Heart left ventricle (tissue), 16 donors: ENCODE results near the gene RAB11FIP4. TPM values are rescaled to one million over a fixed set of nuclear protein-coding genes. Genes with fewer than 3 reads are reported as not detected.
A peak's percentile ranks its signal among the peaks of the same experiment; 100 is the strongest.

Source experiments
- ATAC-seq, 4 donors: fragments of 200-7000 bp; cut with Tn5 transposase; one replicate each; pipeline ENCODE4 v1.9.1; 2020 to 2022; ENCODE audit warnings: moderate library complexity in 4 of 4, mild to moderate bottlenecking in 3 of 4, moderate number of reproducible peaks in 1 of 4
- DNase-seq, 5 donors: peaks; one replicate each; pipeline ENCODE4 v3.0.0-alpha.2; 2020
- H3K27ac ChIP-seq, 12 donors: fragments of 200-600 bp; sonication (generic) in 4 of 12; one replicate each; pipeline versions ENCODE4 v1.5.0 to v1.8.0; 2016 to 2022; ENCODE audit warnings: mild to moderate bottlenecking in 2 of 12
- H3K27me3 ChIP-seq, 9 donors: fragments of 200-600 bp; sonication (generic) in 2 of 9; one replicate each; pipeline versions ENCODE4 v1.5.1 to v1.8.0; 2016 to 2022; ENCODE audit warnings: mild to moderate bottlenecking in 3 of 9
- H3K36me3 ChIP-seq, 9 donors: fragments of 200-600 bp; sonication (generic) in 2 of 9; one replicate each; pipeline versions ENCODE4 v1.5.0 to v1.8.0; 2018 to 2022; ENCODE audit warnings: mild to moderate bottlenecking in 2 of 9
- H3K4me1 ChIP-seq, 12 donors: fragments of 200-600 bp; sonication (generic) in 4 of 12; one replicate each; pipeline versions ENCODE4 v1.5.0 to v1.8.0; 2016 to 2022; ENCODE audit warnings: mild to moderate bottlenecking in 3 of 12
- H3K4me3 ChIP-seq, 12 donors: fragments of 200-600 bp; sonication (generic) in 4 of 12; one replicate each; pipeline versions ENCODE4 v1.5.0 to v1.8.0; 2017 to 2022; ENCODE audit warnings: mild to moderate bottlenecking in 9 of 12, moderate library complexity in 4 of 12
- H3K9me3 ChIP-seq, 12 donors: fragments of 200-600 bp; sonication (generic) in 4 of 12; one replicate each; pipeline versions ENCODE4 v1.5.0 to v1.8.0; 2016 to 2022; ENCODE audit warnings: mild to moderate bottlenecking in 1 of 12
- POLR2A ChIP-seq, 2 donors: fragments of 450-650 bp; IDR thresholded peaks; one replicate each; pipeline ENCODE4 v1.6.1; 2017; ENCODE audit warnings: antibody characterized with exemption in 2 of 2, mild to moderate bottlenecking in 2 of 2, moderate library complexity in 2 of 2
- WGBS, 4 donors: extraction: QIAGEN DNeasy Blood & Tissue Kit in 2 of 4; methylation state at CpG; one replicate each; pipeline versions ENCODE4 v1.1.5 to v1.1.7; 2013 to 2018; 5-methylcytosine and 5-hydroxymethylcytosine counted together
- intact Hi-C, 10 donors: fragments of 100-400 bp; cut with DNase I; formaldehyde crosslinking; loops; one replicate each; pipeline versions ENCODE4 v1.11.1 to v1.14.2; 2022
- polyA plus RNA-seq, 2 donors: library from polyadenylated mRNA; stranded (reverse); fragments of 200-250 nt; gene quantifications; one replicate each; pipeline ENCODE4 v1.2.3, GENCODE V29; 2013
- total RNA-seq, 9 donors: library from RNA; depleted of rRNA in 2 of 9; stranded (reverse); fragments of >200 nt in 2 of 9; fragmentation: NEBNext Ultra II Directional in 3 of 9; extraction: Animal tissue kit (Norgen Biotek cat#: 25700) in 3 of 9; gene quantifications; one replicate each; pipeline versions ENCODE4 v1.1.0 to v1.2.4, GENCODE V29; 2016 to 2023
- TF ChIP-seq, protein P1 (sequence below), 12 donors: fragments of 200-600 bp; sonication (generic) in 4 of 12; IDR thresholded peaks; one replicate each; pipeline versions ENCODE4 v1.5.0 to v1.8.0; 2018 to 2022; ENCODE audit warnings: antibody characterized with exemption in 12 of 12, mild to moderate bottlenecking in 5 of 12
- donor health status: ischemic (EF 13 %, LVEDD 7.1; RV severe dilation, severe dysfunction).
- donor health status: healthy with polysubstance abuse.
- donor health status: DM: no; HTN: yes; CAD: no.
- donor health status: DM: no; HTN: no; CAD: no.
- donor health status: ischemic (EF 25% LVEDD 6.9; RV normal size, moderate dysfunction).
- donor health status: ischemic (EF 25% LVEDD 5.7; RV mildly dilated, moderate dysfunction).
- donor health status: healthy.
- donor health status: DM: yes; HTN: yes; CAD: no.
- donor health status: ischemic (EF 35%, LVEDD 5.7; RV mildly dilated, moderate dysfunction).
- donor health status: nonischemic (EF 11% LVEDD 7.7; RV severe dilation, severe dysfunction).
- donor health status: DM: yes; HTN: yes; CAD: no.
- donor health status: PGD.
- donor health status: ischemic (EF 29% LVEDD 5.4; RV normal size, mild dysfunction).
- donor health status: nonischemic (EF 23%, LVEDD 6.1; RV moderate dilation, normal function).

The RAB11FIP4 gene
- total and polyA plus RNA-seq, 11 donors, result 1.5 to 13.7 (median 8.3) TPM

DNA sequence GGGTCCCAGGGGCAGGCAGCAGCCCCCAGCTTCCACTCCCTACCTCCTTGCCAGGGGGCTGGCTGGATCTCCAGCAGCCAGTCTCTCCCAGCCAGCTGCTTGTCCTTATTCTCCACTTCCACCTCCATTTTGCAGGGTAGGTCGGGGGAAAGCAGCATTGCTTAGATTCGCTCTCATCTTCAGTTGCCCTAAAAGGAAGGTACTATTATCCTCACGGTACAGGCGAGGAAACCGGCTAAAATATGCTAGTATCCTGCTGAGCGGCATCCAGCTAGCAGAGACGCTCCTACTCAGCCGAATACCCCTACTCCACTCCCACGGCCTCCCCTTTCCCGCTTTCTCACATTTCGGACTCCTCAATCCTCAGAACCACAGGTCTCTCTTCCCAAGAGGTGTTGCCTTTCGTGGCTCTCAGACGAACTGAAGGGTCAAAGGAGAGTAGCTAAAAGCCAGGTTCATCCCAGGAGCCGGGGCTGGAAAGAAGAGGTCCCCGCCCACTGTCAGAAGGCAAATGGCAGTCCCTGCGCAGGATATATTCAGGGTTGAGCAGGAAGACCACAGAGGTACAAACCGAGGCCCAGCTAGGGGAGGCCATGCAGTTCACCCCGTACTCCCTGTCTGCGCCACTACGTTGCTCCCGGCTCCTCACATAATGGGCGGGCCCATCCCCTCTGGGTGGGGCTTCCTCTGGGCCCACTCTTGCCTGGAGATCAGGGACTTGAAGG lies 1.7 kb upstream of the RAB11FIP4 start:
- no peaks in the 10 kb centered on the region for H3K9me3 ChIP-seq
- peaks cover 9 to 46% (median 34%) of the 10 kb centered on the region in 9 donors for H3K27me3 ChIP-seq
- peak in 1 of 5 donors; percentile 8 for DNase-seq
- ATAC-seq, result no peak
- no peak overlapping the region for H3K27ac ChIP-seq
- no peak overlapping the region for H3K4me3 ChIP-seq
- H3K36me3 ChIP-seq, result no peaks in the 10 kb centered on the region
- WGBS, 4 donors, result 63 to 71% (median 68%) methylated on average over 22 of the region's 22 CpGs
- peaks cover 0 to 18% (median 7%) of the 10 kb centered on the region in 12 donors for H3K4me1 ChIP-seq
- TF ChIP-seq POLR2A (IDR thresholded peaks at IDR 0.05), result no peak
- TF ChIP-seq, protein P1, sequence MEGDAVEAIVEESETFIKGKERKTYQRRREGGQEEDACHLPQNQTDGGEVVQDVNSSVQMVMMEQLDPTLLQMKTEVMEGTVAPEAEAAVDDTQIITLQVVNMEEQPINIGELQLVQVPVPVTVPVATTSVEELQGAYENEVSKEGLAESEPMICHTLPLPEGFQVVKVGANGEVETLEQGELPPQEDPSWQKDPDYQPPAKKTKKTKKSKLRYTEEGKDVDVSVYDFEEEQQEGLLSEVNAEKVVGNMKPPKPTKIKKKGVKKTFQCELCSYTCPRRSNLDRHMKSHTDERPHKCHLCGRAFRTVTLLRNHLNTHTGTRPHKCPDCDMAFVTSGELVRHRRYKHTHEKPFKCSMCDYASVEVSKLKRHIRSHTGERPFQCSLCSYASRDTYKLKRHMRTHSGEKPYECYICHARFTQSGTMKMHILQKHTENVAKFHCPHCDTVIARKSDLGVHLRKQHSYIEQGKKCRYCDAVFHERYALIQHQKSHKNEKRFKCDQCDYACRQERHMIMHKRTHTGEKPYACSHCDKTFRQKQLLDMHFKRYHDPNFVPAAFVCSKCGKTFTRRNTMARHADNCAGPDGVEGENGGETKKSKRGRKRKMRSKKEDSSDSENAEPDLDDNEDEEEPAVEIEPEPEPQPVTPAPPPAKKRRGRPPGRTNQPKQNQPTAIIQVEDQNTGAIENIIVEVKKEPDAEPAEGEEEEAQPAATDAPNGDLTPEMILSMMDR (IDR thresholded peaks at IDR 0.05), result peak in 1 of 12 donors; percentile 27
- intact Hi-C loops, result loop anchor here in 6 of 10 donors (1.0 to 5.0 kb wide), 4 partner anchors 132 to 137 kb away; no protein-coding TSS in a partner anchor

DNA sequence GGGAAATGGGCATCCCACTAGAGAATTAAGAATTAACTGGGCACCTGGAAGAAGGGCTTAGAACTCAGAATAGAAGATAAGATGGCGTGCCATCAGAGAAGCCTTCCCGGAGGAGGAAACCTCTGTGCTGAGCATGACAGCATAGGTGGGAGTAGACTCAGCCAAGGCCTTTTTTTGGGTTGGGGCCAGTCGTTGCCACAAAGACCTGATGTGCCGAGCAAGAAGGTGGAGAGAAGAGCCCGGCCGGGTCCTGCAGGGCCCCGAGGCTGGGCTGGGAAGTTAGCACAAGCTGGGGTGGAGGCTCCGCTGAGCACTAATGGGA lies 1.1 kb upstream of the RAB11FIP4 start:
- H3K27me3 ChIP-seq, result peaks cover 9 to 46% (median 34%) of the 10 kb centered on the region in 9 donors
- TF ChIP-seq POLR2A (IDR thresholded peaks at IDR 0.05), result no peak
- TF ChIP-seq, protein P1 (IDR thresholded peaks at IDR 0.05), result no peak

DNA sequence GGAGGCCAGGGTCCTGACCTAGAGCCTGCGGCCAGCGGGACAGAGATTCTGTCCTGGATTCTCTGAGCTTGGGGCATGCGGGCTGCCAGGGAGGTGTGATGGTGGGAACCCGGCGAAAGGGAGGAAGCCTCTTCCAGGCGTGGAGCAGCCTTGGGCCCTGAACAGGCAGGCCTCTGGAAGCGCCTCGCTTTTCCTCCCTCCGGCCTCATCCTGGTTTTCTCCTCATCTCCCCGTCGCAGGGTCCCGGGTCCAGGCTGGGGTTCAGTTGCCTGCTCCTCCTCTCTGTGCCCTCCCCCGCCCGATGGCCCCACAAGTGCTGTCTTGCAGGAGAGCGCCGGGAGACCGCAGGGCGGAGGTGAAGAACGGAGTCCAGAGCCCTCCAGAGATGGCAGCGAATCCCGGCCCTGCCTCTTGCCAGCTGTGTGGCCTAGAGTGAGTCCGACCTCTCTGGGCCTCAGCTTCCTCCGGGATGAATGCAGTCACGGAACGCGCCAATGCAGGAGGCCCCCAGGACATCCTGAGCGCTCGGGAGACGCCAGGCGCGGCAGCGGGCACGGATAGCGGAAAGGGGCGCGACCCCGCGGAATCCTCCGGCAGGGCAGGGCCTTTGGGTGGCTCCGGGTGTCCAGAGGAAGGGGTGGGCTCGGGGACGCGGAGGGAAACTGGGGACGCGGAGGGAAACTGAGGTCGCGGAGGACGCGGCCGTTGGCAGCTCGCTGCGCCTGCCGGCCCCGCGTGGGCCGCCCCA lies 553 bp upstream of the RAB11FIP4 start:
- no peak for TF ChIP-seq POLR2A (IDR thresholded peaks at IDR 0.05)
- TF ChIP-seq, protein P1 (IDR thresholded peaks at IDR 0.05), result no peak
- no peak for ATAC-seq
- WGBS, 4 donors, result 12 to 20% (median 14%) methylated on average over 30 to 56 of the region's 56 CpGs

More for the DNA sequence above, 1.1 kb upstream of the RAB11FIP4 start:
- intact Hi-C loops, result no loop called here
- ATAC-seq (no peak), DNase-seq (no peak)
- H3K4me3 ChIP-seq, result no peak overlapping the region
- peaks cover 0 to 18% (median 7%) of the 10 kb centered on the region in 12 donors for H3K4me1 ChIP-seq
- H3K36me3 ChIP-seq, result no peaks in the 10 kb centered on the region
- no peak overlapping the region for H3K27ac ChIP-seq
- H3K9me3 ChIP-seq, result no peaks in the 10 kb centered on the region
- WGBS, 4 donors, result 71 to 91% (median 77%) methylated on average over 8 of the region's 8 CpGs

More for the DNA sequence above, 553 bp upstream of the RAB11FIP4 start:
- Histone ChIP-seq H3K27me3 (peaks cover 9 to 48% (median 34%) of the 10 kb centered on the region in 9 donors), H3K4me3 (peak overlapping the region; percentile 26 to 54 (median 48)), H3K4me1 (peaks cover 0 to 18% (median 7%) of the 10 kb centered on the region in 12 donors), H3K27ac (no peak overlapping the region), H3K36me3 (no peaks in the 10 kb centered on the region), H3K9me3 (no peaks in the 10 kb centered on the region)
- peak in 1 of 5 donors; percentile 19 for DNase-seq
- intact Hi-C loops, result no loop called here
